HG03280 (cell line): ENCODE measurements around the gene TAS2R46.
"Not testable (repeated sequence)": the region's sequence is repeated elsewhere in the genome, so short reads cannot be mapped to it uniquely, and the experiment has no call there.

Source experiments
- ATAC-seq: cut with Tn5 transposase; IDR thresholded peaks from one replicate; pipeline ENCODE4 v1.9.1; 2021; ENCODE audit warnings: mild to moderate bottlenecking, moderate library complexity; ENCODE audit not compliant: unreplicated experiment

TAS2R46 gene

GRCh38 chr12:11040162-11040561 is 21.9 kb downstream of the TAS2R46 start:
- no peak for ATAC-seq

GRCh38 chr12:11039171-11039570 is 22.9 kb downstream of the TAS2R46 start:
- ATAC-seq, result no peak

- ATAC-seq, result not testable (repeated sequence)
Observed at GRCh38 chr12:11033959-11034358, 28.1 kb downstream of the TAS2R46 start.

GRCh38 chr12:11031307-11031706 is 30.8 kb downstream of the TAS2R46 start, which contains the start of gene TAS2R31:
Gene TAS2R31 (minus strand): TSS chr12:11031407. CDS start chr12:11031335, 72 bp downstream.
- ATAC-seq, result no peak

- no peak for ATAC-seq
Observed at GRCh38 chr12:11026118-11026517, 36.0 kb downstream of the TAS2R46 start.

DNA sequence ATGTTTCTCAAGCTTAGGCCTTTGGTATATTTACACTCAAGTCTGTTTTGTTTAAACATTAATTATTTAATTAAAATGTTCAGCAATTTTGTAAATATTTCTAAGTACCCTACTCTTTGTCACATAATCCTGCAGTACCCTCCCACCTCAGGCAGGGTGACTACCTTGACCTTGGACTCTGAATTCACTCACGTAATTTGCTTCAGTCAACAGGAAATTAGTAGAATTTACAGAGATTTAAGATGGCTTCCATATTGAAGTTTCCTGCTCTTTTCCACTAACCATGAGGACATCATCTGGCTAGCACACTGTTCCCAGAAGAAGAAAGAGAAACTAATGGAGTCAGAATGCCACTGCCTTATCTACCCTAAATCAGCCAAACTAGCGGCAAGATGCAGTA is 38.7 kb downstream of the TAS2R46 start:
- ATAC-seq, result no peak

- ATAC-seq, result no peak
Observed at GRCh38 chr12:11022520-11022919, 39.6 kb downstream of the TAS2R46 start, which contains the start of gene TAS2R19. Gene TAS2R19 (minus strand): TSS chr12:11022620. CDS start chr12:11022571, 49 bp downstream.

- ATAC-seq, result no peak
Observed at GRCh38 chr12:11016937-11017336, 45.2 kb downstream of the TAS2R46 start.

DNA sequence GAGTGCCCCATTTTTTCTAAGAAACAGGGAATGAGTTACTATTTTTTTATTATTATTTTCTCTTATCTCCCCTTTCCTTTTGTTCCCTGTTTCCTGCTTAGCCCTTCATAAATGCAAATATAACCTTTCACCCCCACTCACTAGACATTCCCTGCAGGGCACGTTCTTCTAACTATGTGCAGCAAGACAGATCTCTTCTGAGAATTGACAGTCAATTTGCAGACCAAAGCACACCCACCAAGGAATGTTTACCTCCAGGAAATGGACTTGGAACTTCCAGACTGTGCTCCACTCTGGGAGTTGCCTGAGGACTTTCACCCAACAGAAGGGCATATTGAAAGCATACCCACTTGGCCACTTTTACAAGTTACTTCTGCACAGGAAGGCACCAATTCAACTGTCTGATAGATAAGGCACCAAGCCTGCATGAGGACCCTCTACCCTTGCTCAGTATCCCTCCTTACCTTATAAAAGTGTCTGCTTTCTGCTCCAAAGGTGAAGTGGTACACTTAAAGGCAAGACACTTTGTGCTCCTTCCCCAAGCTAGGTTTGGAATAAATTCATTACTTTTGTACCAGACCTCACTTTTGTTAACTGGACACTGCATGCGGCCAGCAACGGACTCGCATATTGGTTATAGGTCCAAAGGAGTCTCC is 46.2 kb downstream of the TAS2R46 start:
- no peak for ATAC-seq

GRCh38 chr12:11014234-11014633 is 47.9 kb downstream of the TAS2R46 start:
- ATAC-seq, result no peak
